B cell (primary cell): ENCODE data around the gene COMMD1.

Source experiments
- CTCF ChIP-seq: fragments of 200-600 bp; IDR thresholded peaks from one replicate; pipeline ENCODE4 v1.8.0; 2022; ENCODE audit warnings: antibody characterized with exemption, mild to moderate bottlenecking
- EZH2 ChIP-seq: IDR thresholded peaks from 2 replicates; pipeline ENCODE4 v1.6.1; 2012; ENCODE audit warnings: borderline replicate concordance, low read depth, mild to moderate bottlenecking, moderate library complexity, low read length; ENCODE audit not compliant: insufficient read depth, poor library complexity, severe bottlenecking

- TF ChIP-seq CTCF (no peak), EZH2 (no peak)
Observed at GRCh38 chr2:61949714-61950560, 44.5 kb downstream of the COMMD1 start.
